Urinary bladder (tissue), 4 donors: ENCODE data around the gene D2HGDH. TPM values are rescaled to one million over a fixed set of nuclear protein-coding genes. Genes with fewer than 3 reads are reported as not detected.
"Not testable (repeated sequence)": the region's sequence is repeated elsewhere in the genome, so short reads cannot be mapped to it uniquely, and the experiment has no call there.

Experiments
- DNase-seq: peaks from one replicate; pipeline ENCODE4 v3.0.0-alpha.2; 2015; ENCODE audit errors: extremely low spot score
- H3K27ac ChIP-seq: one replicate; pipeline ENCODE4 v1.5.1; 2013; ENCODE audit warnings: low read depth, mild to moderate bottlenecking, moderate library complexity
- H3K36me3 ChIP-seq: one replicate; pipeline ENCODE4 v1.6.1; 2013; ENCODE audit warnings: mild to moderate bottlenecking, moderate library complexity; ENCODE audit not compliant: insufficient read depth
- H3K4me1 ChIP-seq: one replicate; pipeline ENCODE4 v1.6.1; 2013; ENCODE audit warnings: mild to moderate bottlenecking, moderate library complexity; ENCODE audit not compliant: insufficient read depth
- H3K4me3 ChIP-seq: one replicate; pipeline ENCODE4 v1.5.1; 2013; ENCODE audit warnings: low read depth, low read length
- WGBS: extraction: QIAGEN DNeasy Blood & Tissue Kit; methylation state at CpG from one replicate; pipeline ENCODE4 v1.1.7; 2013; 5-methylcytosine and 5-hydroxymethylcytosine counted together
- polyA plus RNA-seq: library from polyadenylated mRNA; stranded (reverse); fragments of 200-250 nt; gene quantifications from one replicate; pipeline ENCODE4 v1.2.3, GENCODE V29; 2013
- total RNA-seq: library from RNA; depleted of rRNA; stranded (reverse); fragments of >200 nt; gene quantifications from one replicate; pipeline ENCODE4 v1.2.3, GENCODE V29; 2014
- donor health status: healthy with polysubstance abuse.
- donor health status: healthy.

The D2HGDH gene
- total and polyA plus RNA-seq, 2 donors, result 9.7 to 25.9 TPM

GRCh38 chr2:241772063-241772499 lies 37.7 kb downstream of the D2HGDH start:
- DNase-seq, result no peak
- Histone ChIP-seq H3K4me3 (no peak overlapping the region), H3K36me3 (no peaks in the 10 kb centered on the region), H3K4me1 (peaks cover 2% of the 10 kb centered on the region), H3K27ac (no peak overlapping the region)
- 37% methylated on average over 9 of the region's 9 CpGs for WGBS

GRCh38 chr2:241773511-241774418 lies 39.3 kb downstream of the D2HGDH start:
- WGBS, result 72% methylated on average over 29 of the region's 29 CpGs
- no peaks in the 10 kb centered on the region for H3K36me3 ChIP-seq
- no peak for DNase-seq
- no peak overlapping the region for H3K27ac ChIP-seq
- H3K4me3 ChIP-seq, result no peak overlapping the region
- peaks cover 2% of the 10 kb centered on the region for H3K4me1 ChIP-seq

GRCh38 chr2:241774419-241775222 lies 40.2 kb downstream of the D2HGDH start:
- WGBS, result 57% methylated on average over 40 of the region's 40 CpGs
- Histone ChIP-seq H3K27ac (no peak overlapping the region), H3K4me1 (peaks cover 2% of the 10 kb centered on the region), H3K36me3 (no peaks in the 10 kb centered on the region), H3K4me3 (no peak overlapping the region)
- DNase-seq, result no peak

GRCh38 chr2:241775223-241776177 lies 41.1 kb downstream of the D2HGDH start:
- Histone ChIP-seq H3K4me3 (no peak overlapping the region), H3K36me3 (no peaks in the 10 kb centered on the region), H3K27ac (no peak overlapping the region), H3K4me1 (peaks cover 2% of the 10 kb centered on the region)
- no peak for DNase-seq
- 83% methylated on average over 34 of the region's 34 CpGs for WGBS

GRCh38 chr2:241776336-241777169 lies 42.1 kb downstream of the D2HGDH start, which contains the start of gene GAL3ST2:
GAL3ST2 (plus strand) TSS chr2:241776822; CDS start chr2:241776956, 134 bp downstream.
- DNase-seq, result no peak
- 78% methylated on average over 27 of the region's 27 CpGs for WGBS
- Histone ChIP-seq H3K27ac (no peak within 1 kb of the TSS), H3K4me3 (no peak within 1 kb of the TSS), H3K4me1 (peaks cover 2% of the 10 kb centered on the region), H3K36me3 (no peaks in the 10 kb centered on the region)

GRCh38 chr2:241777170-241777685 lies 42.8 kb downstream of the D2HGDH start:
- H3K36me3 ChIP-seq, result no peaks in the 10 kb centered on the region
- no peak for DNase-seq
- no peak overlapping the region for H3K4me3 ChIP-seq
- 60% methylated on average over 22 of the region's 22 CpGs for WGBS
- H3K4me1 ChIP-seq, result peaks cover 2% of the 10 kb centered on the region
- H3K27ac ChIP-seq, result no peak overlapping the region

- no peaks in the 10 kb centered on the region for H3K36me3 ChIP-seq
- peaks cover 2% of the 10 kb centered on the region for H3K4me1 ChIP-seq
- 76% methylated on average over 21 of the region's 21 CpGs for WGBS
- no peak overlapping the region for H3K4me3 ChIP-seq
- no peak for DNase-seq
- H3K27ac ChIP-seq, result no peak overlapping the region
Observed at GRCh38 chr2:241777686-241778627, 43.5 kb downstream of the D2HGDH start.

GRCh38 chr2:241780939-241781569 lies 46.6 kb downstream of the D2HGDH start:
- Histone ChIP-seq H3K36me3 (no peaks in the 10 kb centered on the region), H3K4me1 (no peaks in the 10 kb centered on the region), H3K4me3 (no peak overlapping the region), H3K27ac (no peak overlapping the region)
- WGBS, result 82% methylated on average over 5 of the region's 5 CpGs
- no peak for DNase-seq

GRCh38 chr2:241782053-241782452 lies 47.6 kb downstream of the D2HGDH start:
- 90% methylated on average over 3 of the region's 3 CpGs for WGBS
- not testable (repeated sequence) for H3K4me3 ChIP-seq, DNase-seq

GRCh38 chr2:241788135-241788534 lies 53.7 kb downstream of the D2HGDH start:
- Histone ChIP-seq H3K27ac (no peak overlapping the region), H3K4me1 (no peaks in the 10 kb centered on the region), H3K4me3 (no peak overlapping the region), H3K36me3 (no peaks in the 10 kb centered on the region)
- DNase-seq, result no peak
- WGBS, result 90% methylated on average over 4 of the region's 4 CpGs

More at GRCh38 chr2:241782053-241782452, 47.6 kb downstream of the D2HGDH start:
- H3K4me1 ChIP-seq, H3K36me3 ChIP-seq, H3K27ac ChIP-seq: not testable (repeated sequence)

- Histone ChIP-seq H3K4me1 (no peaks in the 10 kb centered on the region), H3K27ac (no peak overlapping the region), H3K36me3 (no peaks in the 10 kb centered on the region), H3K4me3 (no peak overlapping the region)
- no peak for DNase-seq
- WGBS, result 51% methylated on average over 3 of the region's 3 CpGs
Observed at GRCh38 chr2:241788572-241788971, 54.1 kb downstream of the D2HGDH start.
